ENCODE measurements around the gene MTF2.

MTF2 gene

GRCh38 chr1:93083979-93084378 lies 4.9 kb downstream of the MTF2 start:
- DNase-seq: no peak

- no peak for DNase-seq
Observed at GRCh38 chr1:93087532-93087931, 8.4 kb downstream of the MTF2 start.

- no peak for DNase-seq
Observed at GRCh38 chr1:93093332-93094006, 14.4 kb downstream of the MTF2 start.

GRCh38 chr1:93095804-93096585 lies 16.9 kb downstream of the MTF2 start:
- no peak for DNase-seq

GRCh38 chr1:93102142-93102541 lies 23.1 kb downstream of the MTF2 start:
- DNase-seq: no peak

- DNase-seq: no peak
Observed at GRCh38 chr1:93106226-93106625, 27.1 kb downstream of the MTF2 start.

- DNase-seq: no peak
Observed at GRCh38 chr1:93107395-93107794, 28.3 kb downstream of the MTF2 start.

GRCh38 chr1:93108335-93108734 lies 29.3 kb downstream of the MTF2 start:
- no peak for DNase-seq

GRCh38 chr1:93109578-93109977 lies 30.5 kb downstream of the MTF2 start:
- no peak for DNase-seq

- no peak for DNase-seq
Observed at GRCh38 chr1:93111065-93111464, 32.0 kb downstream of the MTF2 start.

- DNase-seq: no peak
Observed at GRCh38 chr1:93111561-93111960, 32.5 kb downstream of the MTF2 start.

- no peak for DNase-seq
Observed at GRCh38 chr1:93113127-93113526, 34.0 kb downstream of the MTF2 start.

GRCh38 chr1:93114391-93114790 lies 35.3 kb downstream of the MTF2 start:
- DNase-seq: no peak

- DNase-seq: no peak
Observed at GRCh38 chr1:93120614-93121013, 41.5 kb downstream of the MTF2 start.

- no peak for DNase-seq
Observed at GRCh38 chr1:93123201-93123783, 44.2 kb downstream of the MTF2 start.

- DNase-seq: no peak
Observed at GRCh38 chr1:93124556-93125355, 45.7 kb downstream of the MTF2 start.

GRCh38 chr1:93129507-93130099 lies 50.5 kb downstream of the MTF2 start:
- no peak for DNase-seq

- no peak for DNase-seq
Observed at GRCh38 chr1:93132638-93133037, 53.6 kb downstream of the MTF2 start.

- DNase-seq: no peak
Observed at GRCh38 chr1:93136445-93136844, 57.4 kb downstream of the MTF2 start.

- no peak for DNase-seq
Observed at GRCh38 chr1:93137604-93138292, 58.7 kb downstream of the MTF2 start.

- no peak for DNase-seq
Observed at GRCh38 chr1:93140106-93140505, 61.0 kb downstream of the MTF2 start.

- no peak for DNase-seq
Observed at GRCh38 chr1:93142161-93142560, 63.1 kb downstream of the MTF2 start.
